GM21447 (cell line): ENCODE results near the gene TALDO1.

Experiments
- ATAC-seq: cut with Tn5 transposase; IDR thresholded peaks from one replicate; pipeline ENCODE4 v1.9.1; 2021; ENCODE audit not compliant: unreplicated experiment

TALDO1 gene

DNA sequence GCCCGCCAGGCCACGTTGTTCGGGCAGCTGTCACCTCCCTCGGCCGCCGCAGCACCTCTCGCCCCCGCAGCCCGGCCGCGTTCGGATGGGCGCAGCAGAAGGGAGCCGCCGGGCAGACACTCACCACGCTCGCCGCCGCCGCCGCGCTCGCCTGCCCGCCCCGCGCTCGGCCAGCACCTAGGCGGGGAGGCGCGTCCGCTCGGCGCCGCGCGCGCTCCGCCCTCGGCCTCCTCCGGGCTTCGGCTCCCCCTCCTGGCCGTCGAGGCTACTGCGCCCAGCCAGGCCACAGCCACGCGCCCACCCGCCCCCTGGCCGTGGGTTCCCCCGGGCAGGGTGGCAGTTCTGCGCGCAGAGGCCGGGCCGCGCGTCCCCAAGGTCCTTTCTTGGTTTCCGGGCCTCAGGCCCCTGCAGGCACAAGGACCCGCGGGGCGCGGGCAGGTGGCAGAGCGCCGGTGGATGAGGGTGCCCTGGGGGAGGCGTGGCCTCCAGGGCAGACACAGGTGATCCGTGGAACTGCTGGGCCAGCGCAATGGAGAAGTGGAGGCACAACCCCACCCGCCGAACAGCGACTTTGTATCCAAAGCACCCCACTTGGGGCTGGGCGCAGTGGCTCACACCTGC, 50.9 kb downstream of the TALDO1 start, which contains the start of gene SLC25A22:
TSS of gene SLC25A22 (minus strand) at position 189 of the 621 bp plus-strand sequence. CDS start 3,275 bp downstream, outside the sequence.
- peak; percentile 50 for ATAC-seq

GRCh38 chr11:799641-800316, 52.5 kb downstream of the TALDO1 start:
- no peak for ATAC-seq

- ATAC-seq, result no peak
These were observed 53.2 kb downstream of the TALDO1 start for GRCh38 chr11:800473-800872.

- ATAC-seq, result no peak
These were observed 54.0 kb downstream of the TALDO1 start for GRCh38 chr11:801097-801780.

DNA sequence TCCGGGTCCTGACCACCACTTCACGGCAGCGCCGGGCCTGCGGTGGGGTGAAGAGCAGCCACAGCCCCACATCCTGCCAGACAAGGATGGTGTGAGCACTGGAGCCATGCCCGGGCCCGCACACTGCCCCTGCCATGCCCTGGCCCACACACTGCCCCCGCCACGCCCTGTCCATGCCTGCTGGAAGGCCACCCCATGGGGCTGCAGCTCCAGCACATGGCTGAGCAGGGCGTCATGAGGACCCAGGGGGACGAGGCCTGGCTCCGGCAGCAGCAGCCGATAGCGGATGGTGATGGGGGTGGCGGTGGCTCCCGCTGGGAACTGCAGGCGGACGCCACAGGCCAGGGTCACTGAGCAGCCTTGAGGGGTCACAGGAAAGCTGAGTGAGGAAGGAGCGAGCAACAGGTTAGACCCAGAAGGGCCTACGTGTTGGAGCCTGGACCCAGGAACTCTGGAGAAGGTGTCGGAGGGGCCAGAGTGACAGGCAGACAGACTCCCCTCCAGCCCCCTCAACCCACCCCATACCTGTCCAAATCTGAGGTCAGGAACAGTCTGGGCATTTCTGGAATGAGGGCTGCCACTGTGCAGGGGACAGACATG, 54.9 kb downstream of the TALDO1 start:
- ATAC-seq, result no peak

GRCh38 chr11:802693-803466, 55.6 kb downstream of the TALDO1 start:
- no peak for ATAC-seq

- no peak for ATAC-seq
These were observed 56.1 kb downstream of the TALDO1 start for GRCh38 chr11:803467-803742.

GRCh38 chr11:803770-804598, 56.7 kb downstream of the TALDO1 start:
- ATAC-seq, result no peak

GRCh38 chr11:804599-804964, 57.3 kb downstream of the TALDO1 start:
- no peak for ATAC-seq

- peak; percentile 1 for ATAC-seq
These were observed 61.4 kb downstream of the TALDO1 start for GRCh38 chr11:808427-809286.

DNA sequence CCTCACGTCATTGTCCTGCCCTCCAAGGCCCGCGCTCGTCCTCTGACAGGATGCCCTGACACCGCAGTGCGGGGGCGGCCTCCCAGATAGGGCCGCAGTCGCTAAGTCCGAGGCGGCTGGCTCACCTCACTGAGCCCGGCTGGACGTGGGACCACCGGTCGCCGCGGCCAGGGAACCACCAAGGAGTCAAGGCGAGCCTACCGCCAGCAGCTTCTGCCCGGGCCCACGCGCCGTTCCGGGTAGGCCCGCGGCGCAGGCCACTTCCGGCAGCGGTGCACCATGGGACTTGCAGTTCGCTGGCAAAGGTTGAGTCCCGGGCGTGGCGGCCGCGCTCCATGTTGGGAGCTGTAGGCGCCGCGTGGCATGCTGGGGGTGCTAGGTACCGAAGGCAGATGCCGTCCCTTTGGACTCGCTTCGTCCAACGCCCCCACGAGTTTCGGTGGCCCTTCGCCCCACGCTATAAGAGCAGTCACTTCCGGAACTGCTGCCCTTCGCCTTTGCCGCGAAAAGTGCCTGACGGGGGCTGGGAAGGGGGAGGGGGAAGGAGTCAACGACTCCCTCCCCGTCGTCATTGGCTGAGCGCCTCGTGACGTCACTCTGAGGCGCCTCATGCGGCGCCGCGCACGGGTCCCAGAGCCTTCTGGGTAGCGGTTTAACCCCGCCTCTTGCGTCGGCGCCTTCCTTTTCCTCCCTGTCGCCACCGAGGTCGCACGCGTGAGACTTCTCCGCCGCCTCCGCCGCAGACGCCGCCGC, 62.2 kb downstream of the TALDO1 start, which contains the start of gene RPLP2:
TSS of gene RPLP2 (plus strand) at position 681 of the 753 bp plus-strand sequence. CDS start 268 bp downstream, outside the sequence.
- peak; percentile 64 for ATAC-seq

DNA sequence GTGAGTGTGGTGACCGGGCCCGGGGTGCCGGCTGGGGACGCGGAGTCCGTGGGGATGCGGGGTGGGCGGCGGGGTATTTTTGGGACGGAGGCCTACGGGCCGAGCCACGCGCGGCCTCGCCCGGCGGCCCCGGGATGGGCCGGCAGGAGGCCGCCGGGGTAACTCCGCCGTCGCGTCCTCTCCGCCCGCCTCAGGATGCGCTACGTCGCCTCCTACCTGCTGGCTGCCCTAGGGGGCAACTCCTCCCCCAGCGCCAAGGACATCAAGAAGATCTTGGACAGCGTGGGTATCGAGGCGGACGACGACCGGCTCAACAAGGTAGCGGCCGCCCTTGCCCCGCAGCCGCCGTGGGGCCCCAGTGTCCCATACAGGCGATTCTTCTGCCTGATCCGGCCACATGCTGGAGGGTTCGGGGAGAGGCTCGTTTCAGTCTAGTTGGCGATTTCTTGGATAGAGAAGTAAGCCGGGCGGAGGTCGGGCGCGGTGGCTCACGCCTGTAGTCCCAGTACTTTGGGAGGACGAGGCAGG, 62.8 kb downstream of the TALDO1 start:
- peak; percentile 2 for ATAC-seq

DNA sequence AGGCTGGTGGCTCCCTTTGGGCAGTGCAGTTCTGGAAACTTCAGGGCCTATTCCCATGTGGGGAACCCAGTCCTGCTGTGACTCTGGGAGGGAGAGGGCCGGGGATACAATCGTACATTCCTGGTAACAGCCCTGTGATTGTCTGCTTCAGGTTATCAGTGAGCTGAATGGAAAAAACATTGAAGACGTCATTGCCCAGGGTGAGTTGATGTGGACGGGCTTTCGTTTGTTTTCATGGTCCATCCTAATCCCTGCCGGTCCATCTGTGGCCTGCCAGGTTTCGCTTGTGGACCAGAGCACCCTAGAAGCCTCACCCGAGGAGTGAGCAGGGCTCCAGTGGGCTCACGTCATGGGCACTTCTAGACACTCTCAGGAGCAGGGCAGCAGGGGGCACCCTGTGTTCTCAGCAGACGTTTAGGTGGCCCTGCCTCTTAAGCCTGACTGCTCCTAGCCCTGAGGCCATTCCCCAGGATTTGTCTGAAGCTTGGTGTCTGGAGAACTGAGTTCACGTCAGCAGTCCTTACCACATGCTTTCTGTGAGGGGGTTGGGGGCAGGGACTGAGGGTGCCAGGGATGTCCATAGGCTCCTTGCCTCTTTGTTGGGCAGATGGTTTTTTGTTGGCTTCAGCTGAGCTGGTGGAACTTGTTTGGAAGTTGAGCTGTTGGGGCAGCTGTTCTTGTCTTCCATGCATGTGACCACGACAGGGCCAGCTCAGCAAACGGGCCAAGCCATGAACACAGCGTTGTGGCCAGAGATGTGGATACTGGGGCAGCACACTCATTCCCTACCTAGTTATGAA, 64.4 kb downstream of the TALDO1 start:
- no peak for ATAC-seq

DNA sequence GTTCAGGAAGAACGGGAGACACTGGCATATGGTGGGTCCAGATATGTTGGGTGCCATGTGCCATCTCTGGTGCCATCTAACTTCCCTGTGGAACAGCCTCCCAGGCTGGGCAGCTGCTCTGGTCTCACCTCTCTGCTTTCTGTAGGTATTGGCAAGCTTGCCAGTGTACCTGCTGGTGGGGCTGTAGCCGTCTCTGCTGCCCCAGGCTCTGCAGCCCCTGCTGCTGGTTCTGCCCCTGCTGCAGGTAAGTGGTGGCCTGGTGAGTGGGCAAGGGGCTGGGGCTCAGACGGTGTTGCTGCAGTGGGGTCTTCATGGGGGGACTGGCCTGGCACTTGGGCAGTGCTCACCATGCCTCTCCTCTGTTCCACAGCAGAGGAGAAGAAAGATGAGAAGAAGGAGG, 65.1 kb downstream of the TALDO1 start:
- no peak for ATAC-seq

GRCh38 chr11:813072-813455, 65.8 kb downstream of the TALDO1 start:
- no peak for ATAC-seq

DNA sequence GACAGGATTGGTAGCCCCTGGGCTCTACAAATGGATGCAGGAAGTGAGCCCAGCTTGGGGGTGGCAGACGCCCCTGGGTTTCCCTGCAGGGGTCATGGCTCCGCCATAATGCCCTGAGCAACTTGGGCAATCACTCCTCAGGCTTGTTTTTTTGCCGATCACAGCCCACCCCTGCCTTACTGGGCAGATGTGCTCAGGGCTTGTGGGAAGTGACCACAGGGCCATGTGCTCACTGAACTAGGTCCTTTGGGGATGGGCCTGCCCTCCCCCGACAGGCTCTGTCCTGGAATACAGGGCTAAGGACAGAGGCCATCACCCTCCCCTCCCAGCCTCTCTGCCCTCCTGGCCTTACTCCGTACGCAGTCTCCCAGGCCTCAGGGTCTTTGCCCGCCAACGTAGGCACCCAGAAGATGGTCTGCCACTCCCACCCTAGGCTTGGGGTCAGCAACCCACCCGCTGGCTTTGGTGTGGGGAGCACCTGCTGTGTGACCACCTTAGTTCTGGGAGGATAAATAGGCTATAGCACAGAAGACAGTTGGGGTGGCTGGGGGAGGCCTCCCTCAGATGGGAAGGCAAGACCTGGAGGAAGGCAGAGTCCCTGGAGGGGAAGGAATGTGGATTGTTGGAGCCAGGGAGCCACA, 66.3 kb downstream of the TALDO1 start:
- ATAC-seq, result no peak
